ENCODE measurements around the gene DDX18. TPM values are rescaled to one million over a fixed set of nuclear protein-coding genes. Genes with fewer than 3 reads are reported as not detected.
"Not testable (repeated sequence)": the region's sequence is repeated elsewhere in the genome, so short reads cannot be mapped to it uniquely, and the experiment has no call there.

The DDX18 gene
- total RNA-seq, 2 experiments from 2014 or later = 68.5 to 160 TPM

DNA sequence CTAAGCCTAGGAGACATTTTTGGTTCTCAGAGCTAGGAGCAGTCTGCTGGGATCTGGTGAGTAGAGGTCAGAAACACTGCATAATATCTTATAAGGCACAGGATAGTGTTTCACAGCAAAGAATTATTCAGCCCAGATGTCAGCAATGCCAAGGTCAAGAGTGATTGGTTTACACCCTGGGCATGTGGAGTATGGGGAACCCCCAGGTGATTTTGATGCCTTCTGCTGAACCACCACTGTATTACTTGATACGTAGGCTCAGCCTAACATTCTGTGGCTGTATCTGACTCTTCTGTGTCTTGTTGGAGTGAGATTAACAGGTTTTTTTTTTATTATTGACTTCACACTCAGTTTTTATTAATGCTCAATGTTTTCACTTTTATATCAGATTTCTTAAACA, 6.0 kb downstream of the DDX18 start:
- peaks cover 49% of the 10 kb centered on the region for H3K79me2 ChIP-seq (ENCODE audit: insufficient read depth, low read depth, low read length)
- H3K9me2 ChIP-seq (ENCODE audit: insufficient read depth, low read length) = no peaks in the 10 kb centered on the region
- peaks cover 100% of the 10 kb centered on the region for H3K36me3 ChIP-seq (ENCODE audit: insufficient read depth, low read length)
- no peak overlapping the region for H3K4me3 ChIP-seq (ENCODE audit: low read depth, low read length, poor library complexity, severe bottlenecking)
- POLR2A ChIA-PET = interaction anchor here (0.7 kb wide), 1 partner anchor 11 kb away, joined by 4 read pairs; no protein-coding TSS in a partner anchor
- no peak for DNase-seq (ENCODE audit: low spot score)
- no peaks in the 10 kb centered on the region for H3K9me3 ChIP-seq (ENCODE audit: low read length)
- no peak for TF ChIP-seq EZH2phosphoT487 (IDR thresholded peaks at IDR 0.05; ENCODE audit: borderline replicate concordance, low read depth, low read length)
- TF ChIP-seq, protein P1, sequence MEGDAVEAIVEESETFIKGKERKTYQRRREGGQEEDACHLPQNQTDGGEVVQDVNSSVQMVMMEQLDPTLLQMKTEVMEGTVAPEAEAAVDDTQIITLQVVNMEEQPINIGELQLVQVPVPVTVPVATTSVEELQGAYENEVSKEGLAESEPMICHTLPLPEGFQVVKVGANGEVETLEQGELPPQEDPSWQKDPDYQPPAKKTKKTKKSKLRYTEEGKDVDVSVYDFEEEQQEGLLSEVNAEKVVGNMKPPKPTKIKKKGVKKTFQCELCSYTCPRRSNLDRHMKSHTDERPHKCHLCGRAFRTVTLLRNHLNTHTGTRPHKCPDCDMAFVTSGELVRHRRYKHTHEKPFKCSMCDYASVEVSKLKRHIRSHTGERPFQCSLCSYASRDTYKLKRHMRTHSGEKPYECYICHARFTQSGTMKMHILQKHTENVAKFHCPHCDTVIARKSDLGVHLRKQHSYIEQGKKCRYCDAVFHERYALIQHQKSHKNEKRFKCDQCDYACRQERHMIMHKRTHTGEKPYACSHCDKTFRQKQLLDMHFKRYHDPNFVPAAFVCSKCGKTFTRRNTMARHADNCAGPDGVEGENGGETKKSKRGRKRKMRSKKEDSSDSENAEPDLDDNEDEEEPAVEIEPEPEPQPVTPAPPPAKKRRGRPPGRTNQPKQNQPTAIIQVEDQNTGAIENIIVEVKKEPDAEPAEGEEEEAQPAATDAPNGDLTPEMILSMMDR (conservative IDR thresholded peaks at IDR 0.05; ENCODE audit: low read length) = no peak
- peaks cover 30% of the 10 kb centered on the region for H3K4me1 ChIP-seq (ENCODE audit: insufficient read depth, low read length, poor library complexity, severe bottlenecking)
- peaks cover 26% of the 10 kb centered on the region for H4K20me1 ChIP-seq (ENCODE audit: insufficient read depth, low read length)
- no peak overlapping the region for H2AFZ ChIP-seq (ENCODE audit: low read length)
- CTCF ChIA-PET (ENCODE audit: unreplicated experiment) = no interaction called here
- H3K27ac ChIP-seq (ENCODE audit: low read depth, low read length, poor library complexity, severe bottlenecking) = no peak overlapping the region
- intact Hi-C loops (cut with micrococcal nuclease; ENCODE audit: unreplicated experiment) = no loop called here
- H3K4me2 ChIP-seq (ENCODE audit: low read length) = no peak overlapping the region
- no TSS peak for BruUV-seq (replicated peaks)

DNA sequence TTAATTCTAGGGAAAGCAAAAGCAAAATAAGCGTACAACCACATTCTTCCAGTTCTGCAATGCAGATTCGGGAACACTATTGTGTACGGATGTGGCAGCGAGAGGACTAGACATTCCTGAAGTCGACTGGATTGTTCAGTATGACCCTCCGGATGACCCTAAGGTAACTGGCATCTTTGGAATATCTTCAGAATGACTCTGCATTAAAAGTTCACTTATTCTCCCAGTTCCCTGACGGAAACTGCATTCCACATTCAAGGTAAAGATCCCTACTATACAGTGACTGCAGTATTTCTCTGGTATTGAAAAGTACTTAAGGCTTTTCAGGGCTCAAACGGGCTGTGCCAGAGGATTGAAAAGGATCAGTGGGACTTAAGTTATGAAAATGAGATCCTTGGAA, 10.9 kb downstream of the DDX18 start:
- Histone ChIP-seq H3K9me3 (ENCODE audit: low read length) (no peaks in the 10 kb centered on the region), H3K4me1 (ENCODE audit: insufficient read depth, low read length, poor library complexity, severe bottlenecking) (no peaks in the 10 kb centered on the region), H3K4me3 (ENCODE audit: low read depth, low read length, poor library complexity, severe bottlenecking) (no peak overlapping the region), H3K36me3 (ENCODE audit: insufficient read depth, low read length) (peaks cover 100% of the 10 kb centered on the region), H2AFZ (ENCODE audit: low read length) (no peak overlapping the region), H3K4me2 (ENCODE audit: low read length) (no peak overlapping the region), H3K9me2 (ENCODE audit: insufficient read depth, low read length) (no peaks in the 10 kb centered on the region), H3K27ac (ENCODE audit: low read depth, low read length, poor library complexity, severe bottlenecking) (no peak overlapping the region), H4K20me1 (ENCODE audit: insufficient read depth, low read length) (peaks cover 8% of the 10 kb centered on the region; the same call in 1 of the 2 replicates), H3K79me2 (ENCODE audit: insufficient read depth, low read depth, low read length) (no peaks in the 10 kb centered on the region; the same call in 1 of the 2 replicates)
- TSS peak; percentile 1 for BruUV-seq (replicated peaks)
- POLR2A ChIA-PET = interaction anchor here (0.7 kb wide), 2 partner anchors 40 to 202 kb away, joined by 5 to 6 read pairs; no protein-coding TSS in a partner anchor
- TF ChIP-seq, protein P1 (conservative IDR thresholded peaks at IDR 0.05; ENCODE audit: low read length) = no peak
- TF ChIP-seq EZH2phosphoT487 (IDR thresholded peaks at IDR 0.05; ENCODE audit: borderline replicate concordance, low read depth, low read length) = no peak
- no peak for DNase-seq (ENCODE audit: low spot score)
- intact Hi-C loops (cut with micrococcal nuclease; ENCODE audit: unreplicated experiment) = no loop called here
- CTCF ChIA-PET (ENCODE audit: unreplicated experiment) = no interaction called here

DNA sequence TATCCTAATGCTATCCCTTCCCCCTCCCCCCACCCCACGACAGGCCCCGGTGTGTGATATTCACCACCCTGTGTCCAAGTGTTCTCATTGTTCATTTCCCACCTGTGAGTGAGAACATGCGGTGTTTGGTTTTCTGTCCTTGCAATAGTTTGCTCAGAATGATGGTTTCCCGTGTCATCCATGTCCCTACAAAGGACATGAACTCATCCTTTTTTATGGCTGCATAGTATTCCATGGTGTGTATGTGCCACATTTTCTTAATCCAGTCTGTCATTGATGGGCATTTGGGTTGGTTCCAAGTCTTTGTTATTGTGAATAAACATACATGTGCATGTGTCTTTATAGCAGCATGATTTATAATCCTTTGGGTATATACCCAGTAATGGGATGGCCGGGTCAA, 13.0 kb downstream of the DDX18 start:
- H3K4me2 ChIP-seq (ENCODE audit: low read length); H4K20me1 ChIP-seq (ENCODE audit: insufficient read depth, low read length); POLR2A ChIA-PET; intact Hi-C loops (cut with micrococcal nuclease; ENCODE audit: unreplicated experiment); H3K9me3 ChIP-seq (ENCODE audit: low read length); H3K9me2 ChIP-seq (ENCODE audit: insufficient read depth, low read length); H3K79me2 ChIP-seq (ENCODE audit: insufficient read depth, low read depth, low read length); H3K4me1 ChIP-seq (ENCODE audit: insufficient read depth, low read length, poor library complexity, severe bottlenecking); H2AFZ ChIP-seq (ENCODE audit: low read length); DNase-seq (ENCODE audit: low spot score); CTCF ChIA-PET (ENCODE audit: unreplicated experiment); BruUV-seq (replicated peaks); H3K27ac ChIP-seq (ENCODE audit: low read depth, low read length, poor library complexity, severe bottlenecking); H3K4me3 ChIP-seq (ENCODE audit: low read depth, low read length, poor library complexity, severe bottlenecking): not testable (repeated sequence)
- peaks cover 100% of the 10 kb centered on the region for H3K36me3 ChIP-seq (ENCODE audit: insufficient read depth, low read length)
